ENCODE data around the gene GSC. TPM values are rescaled to one million over a fixed set of nuclear protein-coding genes. Genes with fewer than 3 reads are reported as not detected.

Gene GSC
- total RNA-seq, 4 donors from 2014 or later = 0.58 to 7.4 (median 0.90) TPM; not detected in 1

GRCh38 chr14:94761997-94762377 lies 7.9 kb downstream of the GSC start:
- Histone ChIP-seq H3K4me3 (no peak overlapping the region), H3K27me3 (peaks cover 0 to under 1% of the 10 kb centered on the region in 2 donors), H3K4me1 (no peaks in the 10 kb centered on the region), H3K27ac (no peak overlapping the region), H3K9me3 (no peaks in the 10 kb centered on the region), H3K36me3 (no peaks in the 10 kb centered on the region)
- TF ChIP-seq CTCF (IDR thresholded peaks at IDR 0.05) (no peak), POLR2A (IDR thresholded peaks at IDR 0.05) (no peak)
- DNase-seq = no peak
- intact Hi-C loops (cut with DNase I; ENCODE audit: low total_unique reads) = no loop called here

GRCh38 chr14:94761348-94761996 lies 8.4 kb downstream of the GSC start:
- no peaks in the 10 kb centered on the region for H3K9me3 ChIP-seq
- TF ChIP-seq POLR2A (IDR thresholded peaks at IDR 0.05) (no peak), CTCF (IDR thresholded peaks at IDR 0.05) (no peak)
- DNase-seq = no peak
- intact Hi-C loops (cut with DNase I; ENCODE audit: low total_unique reads) = no loop called here
- H3K27ac ChIP-seq = no peak overlapping the region
- H3K4me1 ChIP-seq = no peaks in the 10 kb centered on the region
- no peaks in the 10 kb centered on the region for H3K27me3 ChIP-seq
- H3K36me3 ChIP-seq = no peaks in the 10 kb centered on the region
- H3K4me3 ChIP-seq = no peak overlapping the region

GRCh38 chr14:94756310-94756882 lies 13.5 kb downstream of the GSC start:
- no peak for DNase-seq
- intact Hi-C loops (cut with DNase I; ENCODE audit: low total_unique reads) = no loop called here
- TF ChIP-seq CTCF (IDR thresholded peaks at IDR 0.05) (no peak), POLR2A (IDR thresholded peaks at IDR 0.05) (no peak)
- H3K27me3 ChIP-seq = no peaks in the 10 kb centered on the region
- no peak overlapping the region for H3K4me3 ChIP-seq
- H3K36me3 ChIP-seq = no peaks in the 10 kb centered on the region
- H3K9me3 ChIP-seq = no peaks in the 10 kb centered on the region
- no peak overlapping the region for H3K27ac ChIP-seq
- no peaks in the 10 kb centered on the region for H3K4me1 ChIP-seq

- no peak for DNase-seq
- H3K27ac ChIP-seq = no peak overlapping the region
- no peak overlapping the region for H3K4me3 ChIP-seq
- no peaks in the 10 kb centered on the region for H3K4me1 ChIP-seq
- H3K27me3 ChIP-seq = no peaks in the 10 kb centered on the region
- H3K9me3 ChIP-seq = no peaks in the 10 kb centered on the region
- TF ChIP-seq CTCF (IDR thresholded peaks at IDR 0.05) (no peak), POLR2A (IDR thresholded peaks at IDR 0.05) (no peak)
- intact Hi-C loops (cut with DNase I; ENCODE audit: low total_unique reads) = no loop called here
- no peaks in the 10 kb centered on the region for H3K36me3 ChIP-seq
Measured at GRCh38 chr14:94754391-94754942, 15.4 kb downstream of the GSC start.

Measured in uterus (tissue), 4 donors.